CD4-positive, alpha-beta T cell treated with Interleukin-21 for 1 hour (primary cell): Measurements from ENCODE around the gene SPN.
A peak's percentile ranks its signal among the peaks of the same experiment; 100 is the strongest.
"Not testable (repeated sequence)": the region's sequence is repeated elsewhere in the genome, so short reads cannot be mapped to it uniquely, and the experiment has no call there.

Experiments
- DNase-seq: peaks from one replicate; pipeline ENCODE4 v3.0.0-alpha.2; 2020

SPN gene

DNA sequence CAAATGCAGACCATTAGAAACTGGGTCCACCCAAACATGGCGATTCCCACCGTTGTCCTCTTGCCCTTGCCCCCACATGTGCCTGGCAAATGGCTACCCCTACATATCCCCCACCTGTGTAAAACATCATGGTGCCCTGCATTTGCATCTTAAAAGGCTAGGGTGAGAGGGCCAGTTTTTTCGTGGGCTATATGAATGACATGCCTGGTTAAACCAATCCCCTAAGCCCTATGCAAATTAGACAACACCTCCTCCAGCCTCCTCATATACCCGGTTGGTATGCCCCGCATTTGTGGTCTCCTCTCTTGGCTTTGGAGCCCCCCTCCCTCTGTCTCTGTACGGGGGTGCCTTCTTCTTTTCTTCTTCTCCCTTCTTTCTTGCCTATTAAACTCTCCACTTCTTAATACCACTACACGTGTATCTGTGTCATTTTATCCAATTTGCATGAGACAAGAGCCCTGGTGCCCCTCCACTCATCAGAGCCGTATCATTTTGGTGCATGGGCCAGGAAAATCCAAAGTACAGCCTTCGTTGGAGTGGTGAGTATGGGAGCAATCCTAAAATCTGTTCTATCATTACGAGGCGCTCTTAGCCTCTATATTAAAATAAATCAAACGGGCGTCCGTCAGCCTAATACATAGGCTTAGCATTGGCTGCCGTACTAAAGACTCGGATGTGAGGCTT is 46.0 kb downstream of the SPN start:
- DNase-seq: no peak

DNA sequence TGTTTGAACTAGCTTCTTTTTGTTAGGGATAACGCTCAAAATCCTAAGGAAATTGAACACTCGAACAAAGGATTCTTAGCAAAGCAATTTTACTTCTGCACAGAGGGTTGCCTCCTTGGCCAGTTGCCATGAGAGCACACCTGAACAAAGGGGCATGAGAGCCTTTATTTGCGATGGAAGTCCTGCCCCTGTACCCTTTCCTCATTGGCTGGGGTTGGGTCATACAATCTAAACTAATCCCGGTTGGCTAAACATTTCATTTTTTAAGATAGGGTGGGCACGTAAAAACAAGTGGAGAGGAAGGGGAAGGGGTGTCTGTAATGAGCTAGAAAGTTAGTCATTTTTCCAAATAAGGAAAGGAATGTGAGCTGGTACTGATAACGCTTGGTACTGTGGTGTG is 46.6 kb downstream of the SPN start:
- not testable (repeated sequence) for DNase-seq

GRCh38 chr16:29710227-29711219 is 47.5 kb downstream of the SPN start:
- DNase-seq: peak; percentile 78

GRCh38 chr16:29712809-29713208 is 49.8 kb downstream of the SPN start:
- DNase-seq: no peak

GRCh38 chr16:29714396-29714795 is 51.3 kb downstream of the SPN start:
- no peak for DNase-seq

- DNase-seq: no peak
Observed at GRCh38 chr16:29714972-29715371, 51.9 kb downstream of the SPN start.

GRCh38 chr16:29717113-29717512 is 54.1 kb downstream of the SPN start:
- no peak for DNase-seq

GRCh38 chr16:29719063-29719462 is 56.0 kb downstream of the SPN start:
- no peak for DNase-seq
